ENCODE data around the gene ETV6. TPM values are rescaled to one million over a fixed set of nuclear protein-coding genes. Genes with fewer than 3 reads are reported as not detected.

The ETV6 gene
- total RNA-seq, 6 donors from 2014 or later: 22.2 to 93.2 (median 37.5) TPM

- peaks cover 55 to 66% (median 60%) of the 10 kb centered on the region in 4 donors for H3K4me1 ChIP-seq
- peak in 1 of 2 donors; percentile 28 for DNase-seq
- peak overlapping the region; percentile 40 to 53 (median 52) for H3K27ac ChIP-seq
- H3K9me3 ChIP-seq: no peaks in the 10 kb centered on the region
- ATAC-seq (ENCODE audit: low FRiP score in 2 of 2): no peak
- 59 to 73% methylated on average over 8 of the region's 8 CpGs for WGBS, 2 donors
- no peak overlapping the region for H3K4me3 ChIP-seq
- no peaks in the 10 kb centered on the region for H3K27me3 ChIP-seq
- TF ChIP-seq POLR2A (IDR thresholded peaks at IDR 0.05) (no peak), CTCF (IDR thresholded peaks at IDR 0.05) (no peak), POLR2AphosphoS5 (IDR thresholded peaks at IDR 0.05) (no peak), EP300 (IDR thresholded peaks at IDR 0.05) (no peak)
- no peaks in the 10 kb centered on the region for H3K36me3 ChIP-seq
Observed at GRCh38 chr12:11761869-11762567, 112.5 kb downstream of the ETV6 start.

DNA sequence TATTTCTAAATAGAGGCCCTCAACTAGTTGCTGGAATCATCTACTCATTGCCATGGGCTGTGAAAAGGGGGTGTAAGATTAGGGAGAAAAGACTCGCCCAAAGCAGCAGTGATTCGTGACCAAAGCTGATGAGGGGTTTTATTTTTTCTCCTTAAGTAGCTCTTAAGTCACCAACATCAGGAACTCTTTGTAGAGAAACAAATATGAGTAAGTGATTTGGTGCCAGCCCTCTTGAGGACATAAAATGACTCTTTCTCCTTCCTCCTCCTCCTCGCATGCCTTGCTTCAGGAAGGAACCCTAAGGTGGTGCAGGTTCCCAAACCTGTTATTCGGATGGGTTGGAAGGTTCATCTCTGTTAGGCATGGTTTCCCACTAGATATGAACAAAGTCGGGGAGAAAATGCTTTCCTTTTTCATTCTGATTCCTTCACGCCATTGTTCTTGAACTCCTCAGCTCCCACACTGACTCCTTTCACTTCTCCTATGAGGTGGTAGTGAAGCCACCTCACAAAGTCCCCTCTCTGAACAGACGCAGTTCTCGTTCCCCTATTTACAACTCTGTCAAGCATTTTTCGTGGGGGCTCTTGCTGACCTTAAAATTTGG, 113.4 kb downstream of the ETV6 start:
- DNase-seq (no peak), ATAC-seq (ENCODE audit: low FRiP score in 2 of 2) (no peak)
- no peak for TF ChIP-seq POLR2A (IDR thresholded peaks at IDR 0.05)
- no peak for TF ChIP-seq POLR2AphosphoS5 (IDR thresholded peaks at IDR 0.05)
- no peak for TF ChIP-seq CTCF (IDR thresholded peaks at IDR 0.05)
- TF ChIP-seq EP300 (IDR thresholded peaks at IDR 0.05): no peak
- Histone ChIP-seq H3K27me3 (no peaks in the 10 kb centered on the region), H3K36me3 (no peaks in the 10 kb centered on the region), H3K4me1 (peaks cover 51 to 72% (median 65%) of the 10 kb centered on the region in 4 donors), H3K9me3 (no peaks in the 10 kb centered on the region), H3K27ac (peak overlapping the region; percentile 40 to 53 (median 52)), H3K4me3 (no peak overlapping the region)
- 61 to 66% methylated on average over 9 of the region's 9 CpGs for WGBS, 2 donors

DNA sequence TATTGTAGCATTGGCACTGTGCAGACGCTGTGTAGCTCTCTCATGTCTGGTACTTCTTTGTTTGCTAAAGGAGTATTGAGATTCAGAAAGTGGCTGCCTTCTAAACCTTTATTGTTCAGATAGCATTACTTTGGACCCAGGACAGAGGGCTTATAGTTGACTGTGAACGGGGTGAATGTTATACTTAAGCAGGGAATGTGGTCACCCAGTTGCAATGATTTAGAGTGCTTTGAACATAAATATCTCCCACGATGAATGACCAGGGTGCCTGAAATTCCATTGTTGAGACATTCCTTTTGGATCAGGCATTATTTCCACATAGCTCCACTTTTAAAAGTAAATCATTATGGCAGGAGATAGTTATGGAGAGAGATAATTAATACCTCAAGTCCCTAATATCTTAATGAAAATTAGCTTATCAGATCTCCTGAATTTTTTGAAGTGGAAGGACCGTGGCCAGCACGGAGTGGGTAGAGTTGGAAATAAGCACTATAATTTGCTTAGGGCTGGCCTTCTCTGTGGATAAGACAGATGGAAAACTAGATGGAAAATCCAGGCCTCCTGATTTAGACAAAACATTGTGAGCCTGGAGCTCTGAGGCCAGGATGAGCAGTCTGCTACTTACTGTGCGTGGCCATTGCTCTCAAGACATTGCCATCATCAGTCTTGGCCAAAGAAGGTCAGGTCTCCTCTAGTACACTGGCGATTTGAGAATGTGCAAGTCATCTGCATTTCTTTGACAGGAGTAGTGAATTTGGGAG, 114.5 kb downstream of the ETV6 start:
- Histone ChIP-seq H3K4me1 (peaks cover 46 to 64% (median 61%) of the 10 kb centered on the region in 4 donors), H3K36me3 (no peaks in the 10 kb centered on the region), H3K4me3 (no peak overlapping the region), H3K9me3 (no peaks in the 10 kb centered on the region), H3K27me3 (no peaks in the 10 kb centered on the region), H3K27ac (peak overlapping the region; percentile 17 to 85 (median 52))
- no peak for ATAC-seq (ENCODE audit: low FRiP score in 2 of 2)
- no peak for TF ChIP-seq EP300 (IDR thresholded peaks at IDR 0.05)
- TF ChIP-seq POLR2A (IDR thresholded peaks at IDR 0.05): no peak
- no peak for TF ChIP-seq CTCF (IDR thresholded peaks at IDR 0.05)
- TF ChIP-seq POLR2AphosphoS5 (IDR thresholded peaks at IDR 0.05): no peak
- WGBS, 2 donors: 58 to 67% methylated on average over 7 of the region's 7 CpGs
- DNase-seq: no peak

GRCh38 chr12:11764837-11765236, 115.4 kb downstream of the ETV6 start:
- no peak overlapping the region for H3K4me3 ChIP-seq
- no peak for TF ChIP-seq EP300 (IDR thresholded peaks at IDR 0.05)
- TF ChIP-seq POLR2AphosphoS5 (IDR thresholded peaks at IDR 0.05): no peak
- no peak for TF ChIP-seq POLR2A (IDR thresholded peaks at IDR 0.05)
- TF ChIP-seq CTCF (IDR thresholded peaks at IDR 0.05): no peak
- no peaks in the 10 kb centered on the region for H3K36me3 ChIP-seq
- no peak for ATAC-seq (ENCODE audit: low FRiP score in 2 of 2)
- peak overlapping the region; percentile 2 to 91 (median 82) for H3K27ac ChIP-seq
- peaks cover 48 to 64% (median 56%) of the 10 kb centered on the region in 4 donors for H3K4me1 ChIP-seq
- no peaks in the 10 kb centered on the region for H3K27me3 ChIP-seq
- H3K9me3 ChIP-seq: no peaks in the 10 kb centered on the region
- no peak for DNase-seq

Measured in upper lobe of left lung (tissue), 6 donors.